Measurements from ENCODE around the gene A2M.

- no peak for TF ChIP-seq POLR2A (IDR thresholded peaks at IDR 0.05; ENCODE audit: low read depth, low read length)
- no peak for TF ChIP-seq TAF1 (IDR thresholded peaks at IDR 0.05; ENCODE audit: low read depth, low read length)
- TF ChIP-seq POLR2AphosphoS5 (IDR thresholded peaks at IDR 0.05; ENCODE audit: low read depth, low read length), result no peak
- no peak for TF ChIP-seq POU2F2 (IDR thresholded peaks at IDR 0.05; ENCODE audit: low read depth, low read length)
- TF ChIP-seq SPI1 (IDR thresholded peaks at IDR 0.05; ENCODE audit: low read depth, low read length), result no peak
Observed at GRCh38 chr12:9130244-9130643, 14.5 kb upstream of the A2M start.

Data from GM12891 (cell line).